Muscle layer of duodenum (tissue), 2 donors: ENCODE measurements around the gene CASR.

ENCODE experiments used
- H3K27ac ChIP-seq: one replicate; pipeline ENCODE4 v1.7.0; 2013; ENCODE audit warnings: mild to moderate bottlenecking, low read length
- H3K27me3 ChIP-seq: one replicate; pipeline ENCODE4 v1.7.0; 2013; ENCODE audit warnings: low read depth, mild to moderate bottlenecking, control low read depth, low read length
- H3K36me3 ChIP-seq, 2 donors: one replicate each; pipeline ENCODE4 v1.7.0; 2013; ENCODE audit warnings: low read length in 2 of 2, control low read depth in 1 of 2, mild to moderate bottlenecking in 1 of 2; ENCODE audit not compliant: insufficient read depth in 2 of 2, control insufficient read depth in 1 of 2
- H3K4me1 ChIP-seq, 2 donors: one replicate each; pipeline ENCODE4 v1.7.0; 2013; ENCODE audit warnings: low read length in 2 of 2, mild to moderate bottlenecking in 2 of 2, control low read depth in 1 of 2, moderate library complexity in 1 of 2; ENCODE audit not compliant: insufficient read depth in 2 of 2, control insufficient read depth in 1 of 2
- H3K4me3 ChIP-seq, 2 donors: one replicate each; pipeline ENCODE4 v1.7.0; 2013; ENCODE audit warnings: low read length in 2 of 2, low read depth in 1 of 2, mild to moderate bottlenecking in 1 of 2
- H3K9me3 ChIP-seq, 2 donors: one replicate each; pipeline ENCODE4 v1.7.0; 2013; ENCODE audit warnings: low read length in 2 of 2, control low read depth in 1 of 2, mild to moderate bottlenecking in 1 of 2; ENCODE audit not compliant: control insufficient read depth in 1 of 2
- donor health status: healthy.

Gene CASR

GRCh38 chr3:122260206-122260605 is 76.7 kb downstream of the CASR start:
- H3K4me3 ChIP-seq, result no peak overlapping the region
- no peaks in the 10 kb centered on the region for H3K27me3 ChIP-seq
- H3K36me3 ChIP-seq, result no peaks in the 10 kb centered on the region
- no peak overlapping the region for H3K27ac ChIP-seq
- no peaks in the 10 kb centered on the region for H3K4me1 ChIP-seq
- no peaks in the 10 kb centered on the region for H3K9me3 ChIP-seq

- no peak overlapping the region for H3K27ac ChIP-seq
- H3K27me3 ChIP-seq, result no peaks in the 10 kb centered on the region
- H3K9me3 ChIP-seq, result no peaks in the 10 kb centered on the region
- H3K36me3 ChIP-seq, result no peaks in the 10 kb centered on the region
- no peaks in the 10 kb centered on the region for H3K4me1 ChIP-seq
- no peak overlapping the region for H3K4me3 ChIP-seq
Observed at GRCh38 chr3:122263058-122263457, 79.6 kb downstream of the CASR start.

- Histone ChIP-seq H3K36me3 (no peaks in the 10 kb centered on the region), H3K27me3 (no peaks in the 10 kb centered on the region), H3K9me3 (no peaks in the 10 kb centered on the region), H3K4me1 (no peaks in the 10 kb centered on the region), H3K4me3 (no peak overlapping the region), H3K27ac (no peak overlapping the region)
Observed at GRCh38 chr3:122263974-122264588, 80.6 kb downstream of the CASR start.

- Histone ChIP-seq H3K27ac (no peak overlapping the region), H3K36me3 (no peaks in the 10 kb centered on the region), H3K27me3 (no peaks in the 10 kb centered on the region), H3K4me3 (no peak overlapping the region), H3K9me3 (no peaks in the 10 kb centered on the region), H3K4me1 (no peaks in the 10 kb centered on the region)
Observed at GRCh38 chr3:122265957-122266356, 82.5 kb downstream of the CASR start.

- Histone ChIP-seq H3K4me3 (no peak overlapping the region), H3K4me1 (no peaks in the 10 kb centered on the region), H3K27ac (no peak overlapping the region), H3K36me3 (no peaks in the 10 kb centered on the region), H3K27me3 (no peaks in the 10 kb centered on the region), H3K9me3 (no peaks in the 10 kb centered on the region)
Observed at GRCh38 chr3:122268257-122269024, 85.0 kb downstream of the CASR start.

- H3K27ac ChIP-seq, result no peak overlapping the region
- no peaks in the 10 kb centered on the region for H3K36me3 ChIP-seq
- no peaks in the 10 kb centered on the region for H3K4me1 ChIP-seq
- H3K27me3 ChIP-seq, result no peaks in the 10 kb centered on the region
- no peaks in the 10 kb centered on the region for H3K9me3 ChIP-seq
- no peak overlapping the region for H3K4me3 ChIP-seq
Observed at GRCh38 chr3:122269045-122269444, 85.6 kb downstream of the CASR start.

GRCh38 chr3:122271246-122271898 is 87.9 kb downstream of the CASR start:
- H3K4me3 ChIP-seq, result no peak overlapping the region
- no peaks in the 10 kb centered on the region for H3K36me3 ChIP-seq
- H3K9me3 ChIP-seq, result no peaks in the 10 kb centered on the region
- no peaks in the 10 kb centered on the region for H3K27me3 ChIP-seq
- H3K4me1 ChIP-seq, result no peaks in the 10 kb centered on the region
- no peak overlapping the region for H3K27ac ChIP-seq

GRCh38 chr3:122272879-122273278 is 89.4 kb downstream of the CASR start:
- no peak overlapping the region for H3K4me3 ChIP-seq
- no peaks in the 10 kb centered on the region for H3K27me3 ChIP-seq
- H3K4me1 ChIP-seq, result no peaks in the 10 kb centered on the region
- H3K27ac ChIP-seq, result no peak overlapping the region
- H3K9me3 ChIP-seq, result no peaks in the 10 kb centered on the region
- H3K36me3 ChIP-seq, result no peaks in the 10 kb centered on the region

- Histone ChIP-seq H3K9me3 (no peaks in the 10 kb centered on the region), H3K27ac (no peak overlapping the region), H3K27me3 (no peaks in the 10 kb centered on the region), H3K4me1 (no peaks in the 10 kb centered on the region), H3K4me3 (no peak overlapping the region), H3K36me3 (no peaks in the 10 kb centered on the region)
Observed at GRCh38 chr3:122273498-122273897, 90.0 kb downstream of the CASR start.

GRCh38 chr3:122281891-122282290 is 98.4 kb downstream of the CASR start:
- Histone ChIP-seq H3K27ac (no peak overlapping the region), H3K36me3 (no peaks in the 10 kb centered on the region), H3K9me3 (no peaks in the 10 kb centered on the region), H3K27me3 (no peaks in the 10 kb centered on the region), H3K4me1 (no peaks in the 10 kb centered on the region), H3K4me3 (no peak overlapping the region)

GRCh38 chr3:122283796-122284445 is 100.5 kb downstream of the CASR start:
- no peaks in the 10 kb centered on the region for H3K27me3 ChIP-seq
- H3K4me1 ChIP-seq, result no peaks in the 10 kb centered on the region
- H3K36me3 ChIP-seq, result no peaks in the 10 kb centered on the region
- H3K27ac ChIP-seq, result no peak overlapping the region
- H3K9me3 ChIP-seq, result no peaks in the 10 kb centered on the region
- H3K4me3 ChIP-seq, result no peak overlapping the region
